Measurements from ENCODE around the gene NRCAM.
A peak's percentile ranks its signal among the peaks of the same experiment; 100 is the strongest.

Gene NRCAM

DNA sequence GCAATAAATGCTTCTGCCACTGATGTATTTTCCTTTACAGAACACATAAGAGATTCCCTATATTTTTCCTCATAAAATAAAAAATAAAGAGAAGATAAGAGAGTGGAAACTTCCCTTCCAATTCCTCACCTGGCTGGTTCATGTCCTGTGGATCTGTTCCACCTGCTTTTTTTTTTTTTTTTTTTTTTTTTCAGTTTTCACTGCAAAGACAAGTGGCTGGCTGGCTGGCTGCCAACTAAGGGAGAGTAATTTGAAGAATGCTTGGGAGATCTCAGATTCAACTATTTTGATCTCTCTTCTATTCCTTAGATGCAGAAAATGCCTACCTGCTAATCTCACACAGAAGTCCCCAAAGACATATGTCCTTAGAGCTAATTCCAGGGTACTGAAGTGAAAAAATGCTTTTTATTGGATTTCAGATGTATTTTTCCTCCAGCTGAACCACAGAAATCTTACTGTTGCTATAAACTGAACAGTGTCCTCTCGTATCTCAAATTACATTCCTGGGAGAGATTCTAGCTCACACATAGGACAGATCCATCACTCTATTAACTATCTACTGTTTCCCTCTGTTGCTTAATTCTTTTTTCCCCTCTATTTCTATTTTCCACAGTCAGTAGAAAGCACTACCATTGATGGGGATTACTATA, 120.8 kb downstream of the NRCAM start:
- peak; percentile 92 for DNase-seq

DNA sequence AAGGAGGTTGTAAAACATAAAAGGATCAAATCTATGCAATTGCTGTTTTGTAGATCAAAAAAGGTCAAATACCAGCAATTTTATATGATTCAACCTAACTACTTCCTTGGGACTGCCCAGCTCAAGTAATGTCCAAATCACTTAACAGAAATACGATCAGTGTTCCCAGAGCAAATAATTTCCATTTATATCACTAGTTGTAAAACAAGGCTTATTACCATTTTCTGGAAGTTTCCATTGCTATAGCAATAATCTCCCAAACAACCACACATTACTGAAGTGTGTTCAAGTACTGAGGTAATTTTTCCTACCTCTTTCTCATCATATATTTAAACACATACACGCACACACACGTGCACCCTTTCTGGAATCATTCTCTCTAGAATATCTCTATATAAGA, 123.3 kb downstream of the NRCAM start:
- no peak for DNase-seq

DNA sequence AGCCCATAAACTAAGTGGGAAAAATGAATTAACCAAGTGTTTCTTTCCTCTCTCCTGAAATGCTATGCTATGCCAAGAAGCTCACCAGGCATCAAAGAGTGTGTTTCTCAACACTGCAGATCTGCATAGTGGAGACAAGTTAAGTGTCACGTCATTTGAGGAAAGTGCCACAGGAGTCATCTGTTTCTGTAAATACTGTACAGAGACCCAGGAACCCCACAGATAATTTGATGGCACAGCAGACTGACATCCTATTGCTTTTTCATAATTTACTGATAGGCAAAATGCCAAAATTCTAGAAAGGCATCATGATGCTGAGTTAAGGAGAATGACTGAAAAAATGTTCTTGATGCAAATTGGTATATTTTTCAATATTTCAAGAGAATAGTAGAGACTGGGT, 124.3 kb downstream of the NRCAM start:
- DNase-seq, result peak; percentile 33

DNA sequence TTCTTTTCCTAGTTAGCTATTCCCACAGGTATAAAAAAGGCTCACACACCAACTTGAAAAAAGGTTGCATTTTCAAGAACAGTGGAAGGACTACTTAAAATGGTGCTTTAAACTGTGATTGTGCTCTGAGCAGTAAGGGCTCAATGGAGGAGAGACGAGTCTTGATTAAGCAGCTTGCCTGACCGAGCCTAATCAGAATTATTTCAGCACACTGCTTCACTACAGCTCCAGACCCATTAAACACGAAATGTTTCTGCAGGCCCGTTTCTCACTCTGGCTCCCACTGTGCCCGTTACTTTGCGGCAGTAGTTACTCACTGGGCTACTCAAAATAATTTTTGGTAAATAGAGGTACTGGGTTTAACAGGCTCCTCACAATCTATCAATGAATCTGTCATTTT, 126.0 kb downstream of the NRCAM start:
- DNase-seq, result no peak

DNA sequence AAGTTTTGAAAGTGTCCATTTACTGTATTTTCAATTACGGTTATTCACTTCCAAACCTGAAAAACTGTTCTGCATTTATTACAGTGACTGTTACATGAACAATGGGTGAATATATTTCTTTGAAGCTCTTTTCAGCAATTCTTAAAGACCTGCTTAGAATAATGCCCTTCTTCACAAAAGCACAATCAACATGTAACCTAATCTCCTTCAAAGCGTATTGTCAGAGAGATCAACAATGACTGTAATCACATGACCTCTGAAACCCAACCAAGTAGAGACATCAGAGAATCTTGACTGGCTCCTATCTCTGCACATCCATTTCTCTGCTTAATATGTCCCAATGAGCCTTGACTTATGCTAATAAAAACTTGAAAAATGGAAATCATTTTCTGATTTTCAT, 126.7 kb downstream of the NRCAM start:
- DNase-seq, result peak; percentile 84

DNA sequence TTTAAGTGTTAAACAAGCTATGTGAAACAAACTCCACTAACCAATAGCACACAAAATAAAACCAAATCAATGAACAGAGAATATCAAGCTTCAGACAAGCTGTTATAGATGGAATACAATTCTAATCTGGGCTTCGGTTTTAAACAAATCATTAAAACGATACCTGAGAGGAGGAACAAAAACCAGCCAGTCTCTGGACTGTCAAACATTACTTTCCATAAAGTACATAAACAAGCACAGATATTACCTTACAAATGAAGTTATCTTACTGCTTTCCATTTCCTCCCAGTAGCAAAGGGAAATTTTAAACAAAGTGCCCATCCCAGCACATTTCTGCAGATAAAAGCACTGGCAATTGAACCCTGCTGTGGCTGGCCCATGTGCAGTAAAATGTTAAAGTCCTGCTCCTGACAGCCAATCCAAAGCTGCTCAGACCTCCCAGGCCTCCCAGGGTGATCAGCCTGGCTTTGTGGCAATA, 128.0 kb downstream of the NRCAM start:
- no peak for DNase-seq

DNA sequence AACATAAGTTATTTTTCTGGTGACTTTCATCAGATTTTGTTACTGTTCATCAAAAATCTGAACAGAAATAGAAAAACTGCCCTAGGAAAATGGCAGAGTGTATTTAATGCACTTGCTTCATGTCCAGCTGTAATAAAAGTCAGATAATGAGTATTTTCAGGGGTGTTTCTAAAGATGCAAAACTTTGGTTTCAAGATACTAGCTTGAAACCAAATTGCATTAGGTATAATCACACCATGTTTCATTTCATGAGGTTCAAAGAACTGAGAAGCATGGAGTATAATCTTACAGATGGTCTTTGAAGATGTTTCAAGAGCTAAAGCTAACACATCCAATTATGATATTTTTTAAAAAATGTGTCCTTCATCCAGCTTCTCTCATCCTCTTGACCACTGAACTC, 128.9 kb downstream of the NRCAM start:
- DNase-seq, result no peak

DNA sequence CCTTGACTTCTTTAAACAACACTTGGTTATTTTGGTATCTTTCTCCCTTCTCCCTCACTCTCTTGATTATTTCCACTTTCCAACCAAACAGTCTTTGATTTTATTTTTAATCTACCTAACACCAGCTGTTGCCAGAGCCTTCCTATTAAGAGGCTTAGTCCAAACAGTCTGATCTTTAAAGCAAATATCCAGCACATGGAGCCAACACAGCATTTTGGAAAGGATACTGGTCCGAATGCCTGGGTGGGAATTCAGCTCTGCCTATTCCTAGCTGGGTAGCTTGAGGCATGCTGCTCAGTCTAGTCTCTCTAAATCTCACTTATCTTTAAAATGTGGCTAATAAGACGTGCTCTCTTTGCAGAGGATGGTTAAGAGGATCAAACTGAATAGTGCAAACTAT, 129.3 kb downstream of the NRCAM start:
- peak; percentile 24 for DNase-seq

DNA sequence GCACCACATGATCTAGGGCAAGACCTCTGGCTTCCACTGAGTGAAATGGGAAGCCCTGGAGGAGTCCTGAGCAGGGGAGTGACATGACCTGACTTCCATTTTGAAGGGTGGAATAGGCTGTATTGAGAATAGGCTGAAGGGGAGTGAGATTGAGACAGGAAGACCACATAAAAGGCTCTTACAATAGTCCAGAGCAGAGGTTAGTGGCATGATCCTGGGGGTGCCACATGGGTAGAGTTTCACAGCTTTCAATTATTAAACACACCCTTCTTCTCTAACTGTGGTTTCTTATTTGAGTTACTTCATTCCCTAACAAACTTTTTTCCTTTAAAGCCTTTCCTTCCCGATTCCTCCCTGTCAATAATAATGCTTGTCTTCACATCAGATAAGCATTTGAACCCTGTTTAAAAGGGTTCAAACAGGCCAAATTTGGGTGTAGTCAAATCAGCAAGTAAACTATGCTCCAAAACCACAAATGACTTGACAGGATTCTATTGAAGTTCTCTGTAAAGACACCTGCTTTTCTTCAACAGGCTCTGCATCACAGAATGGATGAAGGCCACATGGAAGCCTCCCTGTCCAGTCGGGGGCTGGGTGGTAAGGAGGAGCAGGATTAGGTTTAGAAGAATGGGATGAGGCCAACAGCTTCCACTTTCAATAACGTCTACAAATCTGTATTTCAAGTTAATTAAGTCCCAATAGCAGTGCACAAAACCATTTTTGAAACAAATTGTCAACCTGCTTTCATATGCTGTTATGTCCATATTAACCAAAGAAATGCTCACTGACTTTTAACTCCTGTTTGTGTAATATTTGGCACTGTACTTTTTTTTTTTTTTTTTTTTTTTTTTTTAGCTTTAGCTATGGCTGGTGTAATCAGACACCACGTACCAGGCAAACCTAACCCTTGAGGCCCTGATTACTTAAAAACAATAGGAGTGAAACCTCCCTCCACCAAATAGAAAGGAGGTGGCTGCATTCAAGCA, 131.9 kb downstream of the NRCAM start:
- peak; percentile 83 for DNase-seq

DNA sequence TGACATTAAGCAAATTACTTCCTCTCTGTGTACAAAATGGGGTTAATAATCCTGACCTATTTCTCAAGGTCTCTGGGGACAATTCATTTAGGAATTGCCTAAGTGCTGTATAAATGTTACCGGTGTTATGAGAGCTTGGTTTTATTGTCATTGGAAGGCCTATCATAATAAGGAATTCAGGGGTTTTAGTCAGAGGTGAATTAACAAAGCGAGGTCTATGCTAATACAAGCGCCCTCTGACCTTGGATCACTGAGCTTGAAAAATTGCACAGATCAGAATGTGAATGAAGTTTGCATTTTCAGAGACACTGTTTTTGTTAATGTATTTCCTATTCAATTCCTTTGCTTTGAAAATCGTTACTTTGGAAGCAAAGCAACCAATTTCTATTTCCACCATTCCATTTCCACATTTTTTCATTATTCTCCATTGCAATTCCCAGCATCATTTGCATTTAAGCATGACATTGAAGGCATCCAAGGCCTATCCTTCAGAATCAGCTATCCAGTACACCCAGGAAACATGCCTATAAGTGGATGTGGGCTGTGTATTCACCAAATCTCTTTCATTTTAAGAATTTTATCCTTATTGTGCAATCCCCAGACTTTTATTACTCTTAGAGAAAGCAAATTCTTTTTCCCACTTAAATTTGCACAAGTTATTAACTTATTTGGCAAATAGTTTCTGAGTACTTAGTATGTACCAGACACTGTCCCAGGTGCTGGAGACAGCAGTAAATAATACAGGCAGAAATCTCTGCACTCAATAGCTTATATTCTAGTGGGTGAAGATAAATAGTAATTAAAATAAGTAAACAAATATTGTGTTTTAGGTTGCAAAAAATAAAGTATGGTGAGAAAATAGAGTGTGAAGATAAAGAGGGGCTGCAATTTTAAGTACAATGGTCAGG, 133.1 kb downstream of the NRCAM start:
- DNase-seq, result peak; percentile 14

DNA sequence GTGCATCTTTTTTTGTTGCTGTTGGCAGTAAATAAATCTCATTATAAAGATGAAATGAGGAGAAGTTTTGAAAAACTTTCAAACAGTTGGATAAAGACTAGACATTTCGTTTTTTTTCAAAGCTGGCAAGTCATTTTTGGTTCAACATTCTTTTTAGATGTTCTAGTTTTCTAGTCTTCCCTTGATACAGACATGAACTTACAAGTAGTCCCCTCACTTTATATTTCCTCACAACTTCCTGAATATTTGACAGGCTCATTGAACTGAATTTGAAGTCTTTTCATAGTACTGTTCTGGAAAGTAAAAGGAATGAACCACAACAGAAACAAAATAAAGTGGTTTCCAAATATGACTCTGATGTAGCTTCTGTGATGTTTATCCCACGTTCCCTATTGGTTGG, 134.2 kb downstream of the NRCAM start:
- no peak for DNase-seq

DNA sequence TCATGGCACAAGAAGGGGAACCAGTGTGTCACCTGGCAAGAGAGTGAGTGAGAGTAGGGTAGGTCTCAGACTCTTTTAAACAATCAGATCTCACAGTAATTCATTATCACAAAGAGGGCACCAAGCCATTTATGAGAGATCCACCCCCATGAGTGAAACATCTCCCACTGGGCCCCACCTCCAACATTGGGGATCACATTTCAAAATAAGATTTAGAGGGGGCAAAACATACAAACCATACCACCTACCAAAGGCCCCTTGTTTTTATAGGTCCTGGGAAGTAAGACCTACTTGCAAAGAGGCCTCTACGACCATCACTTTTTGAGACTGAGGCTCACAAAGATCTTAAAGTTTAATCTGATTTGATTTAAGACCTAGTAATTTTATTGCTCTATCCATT, 134.9 kb downstream of the NRCAM start:
- DNase-seq, result no peak

DNA sequence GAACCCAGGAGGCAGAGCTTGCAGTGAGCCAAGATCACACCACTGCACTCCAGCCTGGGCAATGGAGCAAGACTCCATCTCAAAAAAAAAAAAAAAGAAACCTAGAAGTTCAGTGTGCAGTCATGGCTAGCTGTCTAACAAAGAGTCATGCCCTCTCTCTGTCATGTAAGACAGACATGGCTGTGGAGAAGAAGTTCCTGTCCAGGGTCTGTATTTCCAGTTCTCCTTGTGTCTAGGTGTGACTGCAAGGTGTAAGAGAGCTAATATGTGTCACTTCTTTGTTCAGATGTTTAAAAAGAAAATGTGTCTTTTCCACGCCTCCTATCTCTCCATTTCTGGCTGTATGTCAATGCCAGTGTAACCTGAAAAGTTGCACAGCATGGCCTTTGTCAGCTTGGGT, 139.5 kb downstream of the NRCAM start:
- no peak for DNase-seq

DNA sequence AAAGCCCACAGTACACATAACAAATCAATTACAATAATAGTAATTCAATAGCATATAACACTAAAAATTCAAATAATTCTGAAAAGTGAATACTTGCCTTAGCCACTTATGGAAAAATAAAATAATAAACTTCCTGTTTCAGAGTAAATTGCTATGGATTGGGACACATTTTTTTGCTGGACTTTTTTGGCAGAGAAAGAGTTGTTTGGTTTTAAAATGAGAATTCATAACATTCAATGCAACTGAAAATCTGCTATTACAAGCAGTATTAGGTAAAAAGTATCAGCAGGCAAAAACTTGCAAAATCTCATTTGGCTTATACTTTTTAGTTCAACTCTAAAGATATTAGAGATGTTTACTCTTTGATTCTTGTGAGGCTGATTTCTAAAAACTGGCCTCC, 141.7 kb downstream of the NRCAM start:
- no peak for DNase-seq

DNA sequence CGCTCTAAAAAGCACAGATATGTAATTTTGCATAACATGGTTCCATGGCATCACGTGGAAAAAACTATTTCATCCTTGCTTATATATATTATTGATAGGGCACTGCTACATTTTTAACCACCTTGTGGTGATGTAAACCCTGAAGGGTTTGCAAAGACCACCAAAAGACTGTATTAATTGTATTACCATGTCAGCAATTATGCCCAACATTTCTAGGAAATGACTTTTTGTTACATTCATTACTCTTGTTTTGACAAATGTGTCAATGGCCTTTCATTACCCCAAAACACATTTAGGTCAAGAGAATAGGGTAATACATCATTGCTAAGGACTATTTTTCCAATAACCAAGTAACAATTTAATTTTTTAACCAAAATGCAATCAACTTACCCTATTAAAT, 142.2 kb downstream of the NRCAM start:
- no peak for DNase-seq

DNA sequence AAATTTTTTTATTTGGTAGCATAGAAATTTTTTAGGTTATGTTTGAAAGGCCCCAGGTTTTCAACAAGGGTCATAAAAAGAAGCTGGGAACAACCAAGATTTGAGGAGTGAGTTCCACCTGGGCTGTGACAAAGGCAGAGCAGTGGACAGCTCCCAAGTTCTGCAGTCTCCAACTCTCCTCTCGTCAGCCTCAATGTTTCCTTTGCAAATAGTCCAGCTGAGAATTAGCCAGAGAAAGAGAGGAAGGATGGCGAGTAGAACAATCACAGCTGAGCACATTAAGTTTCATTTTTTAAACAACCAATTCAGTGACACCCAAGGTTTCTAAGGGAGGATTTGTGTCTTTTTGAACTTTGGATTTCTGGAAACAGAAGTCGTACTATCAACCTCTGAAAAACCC, 143.2 kb downstream of the NRCAM start:
- DNase-seq, result no peak

DNA sequence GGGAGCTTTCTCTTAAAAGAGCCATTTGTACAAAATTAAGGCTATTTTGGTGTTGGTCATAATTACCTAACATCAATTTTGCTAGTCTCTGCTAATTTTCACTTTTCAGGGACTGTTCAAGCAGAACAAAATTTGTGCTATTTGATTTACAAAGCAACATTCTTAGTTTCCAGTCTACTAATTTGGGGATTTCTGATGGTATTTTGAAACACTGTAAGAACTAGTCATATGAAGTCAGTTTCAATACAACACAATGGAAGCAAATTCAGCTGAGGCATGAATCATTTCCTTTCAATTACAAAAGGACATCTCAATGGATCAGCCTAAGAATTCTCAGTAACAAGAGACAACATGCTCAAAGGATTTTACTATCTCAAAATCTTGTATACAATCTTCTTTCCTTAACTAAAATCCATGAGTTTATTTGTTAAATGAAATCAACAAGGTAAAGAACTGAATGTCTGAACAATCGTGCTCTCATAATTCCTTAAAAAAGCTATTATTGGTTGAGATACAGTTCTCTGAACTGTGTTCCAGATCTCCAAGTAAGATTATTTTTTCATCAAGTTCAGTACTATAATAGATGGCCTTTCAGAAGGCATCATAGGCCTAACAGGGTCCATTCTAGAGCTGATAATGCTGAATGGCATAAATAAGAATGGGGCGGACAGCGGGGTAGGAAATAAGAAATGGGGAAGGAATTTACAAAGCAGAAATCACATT, 144.6 kb downstream of the NRCAM start:
- no peak for DNase-seq

DNA sequence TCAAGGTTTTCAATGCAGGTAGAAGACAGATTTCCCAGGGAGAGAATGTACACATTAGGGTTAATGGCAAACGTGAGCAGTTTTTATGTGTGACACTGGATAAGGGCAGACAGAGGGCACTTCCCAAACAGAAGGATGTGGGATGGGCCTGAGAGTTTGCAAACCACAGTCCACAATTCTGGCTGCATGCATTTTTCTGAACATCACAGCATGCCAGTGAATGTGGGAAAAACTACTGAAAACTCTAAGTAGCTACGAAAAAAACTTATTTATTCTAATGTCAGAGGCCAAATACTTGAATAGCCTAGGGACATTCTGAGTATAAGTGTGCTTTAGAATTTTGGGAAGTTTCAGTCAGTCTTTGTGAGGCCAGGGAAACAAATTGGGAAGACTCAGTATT, 145.9 kb downstream of the NRCAM start:
- no peak for DNase-seq

DNA sequence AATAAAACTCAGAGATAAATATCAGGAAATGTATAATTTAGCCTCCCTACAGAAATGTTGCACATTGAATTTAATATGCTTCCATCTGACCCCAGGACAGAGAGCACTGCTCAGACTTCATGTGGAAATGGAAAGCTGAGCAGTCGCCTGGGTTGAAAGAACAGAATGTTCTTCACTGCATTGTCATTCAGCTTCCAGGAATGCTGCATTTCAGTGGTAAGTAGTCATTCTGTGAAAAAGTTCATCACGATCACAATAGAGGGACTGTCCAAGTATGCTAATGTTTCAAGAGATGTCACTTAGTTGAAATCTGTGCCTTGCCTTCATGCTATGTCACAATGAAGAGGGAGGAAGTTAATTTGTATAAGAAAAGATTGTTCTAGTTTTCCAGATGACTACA, 147.3 kb downstream of the NRCAM start:
- no peak for DNase-seq

DNA sequence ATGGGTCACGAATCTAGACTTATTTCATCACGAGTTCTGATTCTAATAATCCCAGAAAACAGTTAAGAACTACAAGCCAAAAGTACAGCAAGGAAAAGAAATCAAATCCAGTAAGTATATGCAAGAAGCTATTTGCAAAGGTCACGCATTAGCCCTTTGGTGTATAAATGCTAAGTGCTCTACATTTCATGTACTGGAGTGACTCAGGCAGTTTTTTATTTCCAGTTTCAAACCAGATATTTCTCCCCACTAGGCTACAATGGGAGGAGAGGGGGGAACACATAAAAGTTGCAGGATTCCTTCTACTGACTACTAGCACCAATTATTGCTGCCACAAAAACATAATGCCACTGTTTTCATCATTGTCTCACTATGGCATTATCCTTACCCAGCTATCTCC, 148.0 kb downstream of the NRCAM start:
- no peak for DNase-seq

DNA sequence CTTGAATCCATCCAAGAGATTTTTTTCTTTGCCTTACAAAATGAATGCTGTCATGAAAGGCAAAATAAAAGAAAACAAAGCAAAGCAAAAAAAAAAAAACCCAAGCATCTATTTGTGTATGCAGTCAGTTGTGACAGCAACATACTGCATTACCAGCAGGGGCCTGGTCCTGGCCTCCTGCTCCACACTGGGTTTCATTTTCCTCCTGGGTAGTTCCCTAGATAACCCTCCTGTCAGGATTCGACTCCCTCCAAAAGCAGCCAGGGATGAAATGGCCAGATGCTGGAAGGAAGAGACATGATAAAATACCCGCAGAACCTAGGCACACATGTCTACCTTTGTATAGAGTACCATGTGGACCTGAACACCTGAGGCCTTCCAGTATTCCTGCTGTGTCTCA, 148.6 kb downstream of the NRCAM start:
- DNase-seq, result peak; percentile 85

DNA sequence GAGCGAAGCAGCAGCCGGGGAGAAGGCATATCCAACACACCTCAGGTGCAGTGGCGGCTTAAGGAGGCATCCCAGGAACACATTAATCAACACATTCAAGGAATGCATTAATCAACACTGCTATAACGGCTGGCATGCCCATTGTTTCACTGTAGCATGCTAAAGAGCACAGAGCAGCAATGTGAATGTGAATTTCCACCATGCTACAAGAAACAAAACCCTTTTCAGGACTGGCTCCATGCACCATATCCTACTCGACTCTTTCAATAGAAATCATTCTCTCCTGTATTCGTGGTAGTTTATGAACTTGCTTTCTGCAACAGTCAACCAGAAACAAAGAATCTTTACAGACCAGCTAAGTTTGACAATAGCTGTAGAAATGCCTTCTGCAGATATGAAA, 149.0 kb downstream of the NRCAM start:
- peak; percentile 50 for DNase-seq

DNA sequence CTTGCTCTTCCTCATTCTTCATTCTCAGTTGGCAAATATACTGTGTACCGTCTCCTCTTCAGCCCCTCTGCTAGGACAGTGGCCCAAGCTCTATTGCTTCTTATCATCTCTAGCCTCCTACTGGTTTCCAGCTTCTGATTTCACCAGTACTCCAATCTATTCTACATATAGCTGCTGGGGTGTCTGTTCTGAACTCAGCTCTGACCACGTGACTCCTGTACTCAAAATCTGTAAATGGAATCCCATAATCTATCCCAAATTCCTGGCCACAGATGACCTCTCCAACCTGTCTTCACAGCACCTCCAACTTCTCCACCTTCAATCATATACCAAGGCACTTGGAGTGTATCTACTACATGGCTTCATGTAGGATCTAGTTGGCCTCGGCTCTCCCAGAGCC, 152.9 kb downstream of the NRCAM start:
- no peak for DNase-seq
